Keratinocyte (primary cell): ENCODE data around the gene KCNK18. TPM values are rescaled to one million over a fixed set of nuclear protein-coding genes. Genes with fewer than 3 reads are reported as not detected.

Experiments used
- DNase-seq: peaks from one replicate; pipeline ENCODE4 v3.0.0-alpha.2; 2011; ENCODE audit warnings: low read depth, missing footprints, low spot score
- FAIRE-seq: peaks from 2 replicates; lab custom pipeline; 2011; peaks lifted over from hg19 to GRCh38; lab: Jason Lieb, UNC
- H2AFZ ChIP-seq: 2 replicates; pipeline ENCODE4 v1.6.0; 2012; ENCODE audit warnings: low read length, control low read depth, inconsistent platforms; ENCODE audit not compliant: control insufficient read depth
- H3K27ac ChIP-seq: 2 replicates; pipeline ENCODE4 v1.5.1; 2011; ENCODE audit warnings: low read length; ENCODE audit not compliant: control insufficient read depth, insufficient read depth
- H3K27me3 ChIP-seq: 3 replicates; pipeline ENCODE4 v1.6.0; 2011; ENCODE audit warnings: low read length; ENCODE audit not compliant: control insufficient read depth, insufficient read depth; ENCODE audit errors: extremely low read depth
- H3K36me3 ChIP-seq, 2 experiments: 2 replicates in 1 of 2; 3 replicates in 1 of 2; pipeline ENCODE4 v1.5.1; 2011; ENCODE audit warnings: low read length in 2 of 2, mild to moderate bottlenecking in 1 of 2; ENCODE audit not compliant: control insufficient read depth in 2 of 2, insufficient read depth in 2 of 2; ENCODE audit errors: extremely low read depth in 1 of 2
- H3K4me1 ChIP-seq: 3 replicates; pipeline ENCODE4 v1.5.1; 2011; ENCODE audit warnings: low read length; ENCODE audit not compliant: control insufficient read depth, insufficient read depth; ENCODE audit errors: extremely low read depth
- H3K4me2 ChIP-seq: 3 replicates; pipeline ENCODE4 v1.6.0; 2011; ENCODE audit warnings: low read depth, low read length; ENCODE audit not compliant: control insufficient read depth, insufficient read depth; ENCODE audit errors: extremely low read depth
- H3K4me3 ChIP-seq, 3 experiments: fragments of 200-600 bp in 1 of 3; sonication (generic) in 1 of 3; 2 replicates in 2 of 3; 3 replicates in 1 of 3; pipeline ENCODE4 v1.5.1; 2011 to 2016; ENCODE audit warnings: low read length in 3 of 3, mild to moderate bottlenecking in 3 of 3, control low read depth in 2 of 3, inconsistent platforms in 1 of 3, low read depth in 1 of 3, mixed read lengths in 1 of 3, mixed run types in 1 of 3, moderate library complexity in 1 of 3; ENCODE audit not compliant: control insufficient read depth in 2 of 3, insufficient read depth in 2 of 3; ENCODE audit errors: extremely low read depth in 1 of 3
- H3K79me2 ChIP-seq: 2 replicates; pipeline ENCODE4 v1.6.0; 2012; ENCODE audit warnings: low read length; ENCODE audit not compliant: control insufficient read depth, insufficient read depth
- H3K9ac ChIP-seq: 3 replicates; pipeline ENCODE4 v1.6.0; 2011; ENCODE audit warnings: low read length; ENCODE audit not compliant: control insufficient read depth, insufficient read depth; ENCODE audit errors: extremely low read depth
- H3K9me1 ChIP-seq: 3 replicates; pipeline ENCODE4 v1.6.0; 2011; ENCODE audit warnings: low read length; ENCODE audit not compliant: control insufficient read depth, insufficient read depth; ENCODE audit errors: extremely low read depth
- H3K9me3 ChIP-seq: 2 replicates; pipeline ENCODE4 v1.5.1; 2012; ENCODE audit warnings: low read depth, low read length; ENCODE audit not compliant: control insufficient read depth
- H4K20me1 ChIP-seq: 3 replicates; pipeline ENCODE4 v1.6.0; 2011; ENCODE audit warnings: low read length; ENCODE audit not compliant: control insufficient read depth, insufficient read depth; ENCODE audit errors: extremely low read depth
- CTCF ChIP-seq, 3 experiments: IDR thresholded peaks in 1 of 3; conservative IDR thresholded peaks in 1 of 3; optimal IDR thresholded peaks in 1 of 3; 2 replicates in 2 of 3; 3 replicates in 1 of 3; pipeline versions ENCODE3 to v1.5.1; 2011; ENCODE audit warnings: low read length in 3 of 3, mild to moderate bottlenecking in 3 of 3, moderate library complexity in 2 of 3, control low read depth in 1 of 3, inconsistent platforms in 1 of 3; ENCODE audit not compliant: insufficient read depth in 2 of 3; ENCODE audit errors: extremely low read depth in 1 of 3
- EZH2 ChIP-seq: IDR thresholded peaks from one replicate; pipeline ENCODE4 v1.6.1; 2012; ENCODE audit warnings: inconsistent platforms, mild to moderate bottlenecking, low read length, moderate library complexity
- dilution Hi-C: fragments of 300-500 bp; cut with MboI; formaldehyde crosslinking; loops from one replicate; pipeline ENCODE4 v1.7.0; 2020; ENCODE audit warnings: low sequenced_read_pairs; ENCODE audit not compliant: extremely low pct_ligation_motif_present
- polyA plus RNA-seq, 5 experiments: library from polyadenylated mRNA; depleted of rRNA in 3 of 5; stranded (reverse) in 3 of 5; stranded (forward) in 1 of 5; unstranded in 1 of 5; fragments of >200 nt; gene quantifications; 1 replicate in 1 of 5; 2 replicates in 3 of 5; 3 replicates in 1 of 5; pipeline versions ENCODE4 v1.2.1 to v1.2.3, GENCODE V29; 2011 to 2012; ENCODE audit warnings: missing spikeins in 2 of 5, low read depth in 1 of 5, low replicate concordance in 1 of 5

The KCNK18 gene
- polyA plus RNA-seq, 1 donor (not counting 4 experiments of a cell fraction or from before 2014, with no cell fraction given), result not detected

GRCh38 chr10:117152668-117153067, 44.6 kb upstream of the KCNK18 start:
- no peaks in the 10 kb centered on the region for H3K79me2 ChIP-seq
- peaks cover 36% of the 10 kb centered on the region for H3K27me3 ChIP-seq
- no peak overlapping the region for H3K4me2 ChIP-seq
- no peaks in the 10 kb centered on the region for H3K9me1 ChIP-seq
- no peak overlapping the region for H3K27ac ChIP-seq
- H2AFZ ChIP-seq, result no peak overlapping the region
- dilution Hi-C loops, result no loop called here
- H3K4me3 ChIP-seq, result no peak overlapping the region
- H3K9ac ChIP-seq, result no peak overlapping the region
- H3K9me3 ChIP-seq, result no peaks in the 10 kb centered on the region
- H4K20me1 ChIP-seq, result no peaks in the 10 kb centered on the region
- DNase-seq, result no peak
- H3K4me1 ChIP-seq, result no peaks in the 10 kb centered on the region
- FAIRE-seq, result no peak
- TF ChIP-seq EZH2 (no peak), CTCF (optimal IDR thresholded peaks at IDR 0.05 in 1 of 3, IDR thresholded peaks at IDR 0.05 in 1 of 3, conservative IDR thresholded peaks at IDR 0.05 in 1 of 3; ENCODE audit: extremely low read depth in 1 of 3, insufficient read depth in 2 of 3, low read length in 3 of 3) (no peak)
- no peaks in the 10 kb centered on the region for H3K36me3 ChIP-seq

- H3K9me1 ChIP-seq, result no peaks in the 10 kb centered on the region
- no peak overlapping the region for H3K4me3 ChIP-seq
- no peaks in the 10 kb centered on the region for H3K36me3 ChIP-seq
- no peak overlapping the region for H3K9ac ChIP-seq
- H3K79me2 ChIP-seq, result no peaks in the 10 kb centered on the region
- no peak overlapping the region for H3K27ac ChIP-seq
- H2AFZ ChIP-seq, result no peak overlapping the region
- FAIRE-seq (no peak), DNase-seq (no peak)
- no peaks in the 10 kb centered on the region for H3K9me3 ChIP-seq
- TF ChIP-seq CTCF (optimal IDR thresholded peaks at IDR 0.05 in 1 of 3, IDR thresholded peaks at IDR 0.05 in 1 of 3, conservative IDR thresholded peaks at IDR 0.05 in 1 of 3; ENCODE audit: extremely low read depth in 1 of 3, insufficient read depth in 2 of 3, low read length in 3 of 3), result no peak
- no peak for TF ChIP-seq EZH2
- H3K4me1 ChIP-seq, result no peaks in the 10 kb centered on the region
- H4K20me1 ChIP-seq, result peaks cover 4% of the 10 kb centered on the region
- peaks cover 63% of the 10 kb centered on the region for H3K27me3 ChIP-seq
- dilution Hi-C loops, result no loop called here
- H3K4me2 ChIP-seq, result no peak overlapping the region
Measured at GRCh38 chr10:117158297-117158696, 39.0 kb upstream of the KCNK18 start.
